Inflammatory macrophage treated with lipopolysaccharide for 1 hour (primary cell): ENCODE results near the gene STK26.
"Not testable (repeated sequence)": the region's sequence is repeated elsewhere in the genome, so short reads cannot be mapped to it uniquely, and the experiment has no call there.

Experiments
- DNase-seq, 2 donors: peaks; one replicate each; pipeline ENCODE4 v3.0.0-alpha.2; 2020 to 2022

Gene STK26

DNA sequence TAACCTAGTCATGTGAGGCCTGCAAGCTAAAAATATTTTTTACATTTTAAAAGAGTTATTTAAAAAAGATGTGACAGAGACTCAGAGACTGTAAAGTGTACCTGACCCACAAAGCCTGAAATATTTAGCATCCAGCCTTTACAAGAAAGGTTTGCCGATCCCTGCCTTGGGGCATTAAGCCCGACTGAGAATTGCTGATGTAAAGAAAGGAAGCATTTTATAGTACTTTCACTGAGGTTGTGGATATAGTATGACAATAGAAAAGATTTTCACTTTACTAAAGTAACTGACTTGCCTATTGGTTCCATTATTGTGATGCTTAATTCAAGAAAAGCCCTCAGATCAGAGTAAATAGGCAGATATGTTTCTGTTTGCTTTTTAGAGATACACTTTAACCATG, 17.0 kb downstream of the STK26 start:
- DNase-seq: no peak

DNA sequence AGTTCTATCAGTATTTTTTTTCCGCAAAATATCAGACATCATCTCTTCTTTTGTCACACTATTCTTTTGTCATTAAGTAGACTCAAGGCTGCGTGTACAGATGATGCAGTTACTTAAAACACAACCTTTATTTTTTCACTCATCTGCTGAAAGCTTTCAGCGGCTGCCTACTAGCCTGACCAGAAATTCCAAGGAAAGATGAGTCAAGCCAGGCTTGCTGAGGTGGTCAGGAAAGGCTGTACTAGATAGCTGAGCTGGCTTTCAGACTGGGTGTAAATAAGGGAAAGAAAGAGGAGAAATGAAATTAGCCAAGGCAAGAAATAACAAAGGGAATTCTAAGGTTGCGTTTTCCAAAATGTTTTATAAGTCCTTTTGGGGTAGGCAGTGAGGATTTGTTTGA, 17.9 kb downstream of the STK26 start:
- DNase-seq: no peak

DNA sequence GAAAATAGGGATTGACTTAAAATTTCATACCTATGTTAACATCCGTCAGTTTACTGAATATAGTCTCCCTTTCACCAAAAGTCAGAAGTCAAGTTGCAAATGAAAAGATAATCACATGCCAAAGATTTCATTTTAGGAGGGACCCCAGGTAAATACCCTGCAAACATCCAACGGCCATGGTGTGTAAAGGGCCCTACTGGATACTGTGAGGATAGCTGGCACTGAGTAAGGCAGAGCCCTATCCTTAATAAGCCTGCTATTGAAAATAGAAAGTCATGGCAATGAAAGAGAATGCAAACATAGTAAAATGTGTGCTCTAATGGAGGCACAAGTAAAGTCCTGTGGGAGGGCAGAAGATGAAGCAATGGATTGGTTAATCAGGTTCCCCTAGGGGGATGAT, 20.9 kb downstream of the STK26 start:
- DNase-seq: no peak

DNA sequence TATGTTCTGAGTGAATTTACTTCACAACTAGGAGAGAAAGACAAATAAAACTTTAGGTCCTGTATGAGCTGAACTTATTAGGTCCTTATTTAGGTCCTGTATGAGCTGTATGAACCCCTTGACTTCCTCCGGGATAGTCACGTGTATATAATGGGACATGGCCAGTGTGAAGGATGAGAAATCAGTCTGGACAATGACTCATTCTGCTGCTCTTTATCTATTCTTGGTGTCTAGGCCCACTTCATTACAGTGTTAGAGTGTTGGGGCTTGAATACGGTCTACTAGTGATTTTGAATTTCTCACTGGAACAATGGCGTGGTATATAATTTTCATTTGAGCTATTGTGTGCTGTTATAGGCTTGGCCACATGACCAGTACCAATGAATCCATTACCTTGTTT, 21.9 kb downstream of the STK26 start:
- peak; percentile 21 to 29 for DNase-seq

DNA sequence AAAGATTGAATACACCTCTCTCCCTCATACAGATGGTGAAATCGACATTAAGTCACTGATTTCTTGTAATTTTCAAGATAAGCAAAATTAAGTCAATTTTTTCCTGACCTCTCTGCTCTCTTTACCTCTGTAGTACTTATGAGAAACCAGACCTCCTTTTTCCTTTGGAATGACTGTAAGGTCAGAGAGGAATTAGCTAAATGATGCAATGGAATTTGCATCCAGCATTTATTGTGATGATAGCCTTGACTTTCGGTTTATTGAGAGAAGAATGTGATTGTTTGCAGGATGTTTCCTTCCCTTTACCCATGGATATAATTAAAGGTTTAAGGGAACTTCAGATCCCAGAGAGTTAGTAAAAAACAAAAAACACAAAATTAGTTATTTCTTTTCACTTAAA, 22.4 kb downstream of the STK26 start:
- no peak for DNase-seq

DNA sequence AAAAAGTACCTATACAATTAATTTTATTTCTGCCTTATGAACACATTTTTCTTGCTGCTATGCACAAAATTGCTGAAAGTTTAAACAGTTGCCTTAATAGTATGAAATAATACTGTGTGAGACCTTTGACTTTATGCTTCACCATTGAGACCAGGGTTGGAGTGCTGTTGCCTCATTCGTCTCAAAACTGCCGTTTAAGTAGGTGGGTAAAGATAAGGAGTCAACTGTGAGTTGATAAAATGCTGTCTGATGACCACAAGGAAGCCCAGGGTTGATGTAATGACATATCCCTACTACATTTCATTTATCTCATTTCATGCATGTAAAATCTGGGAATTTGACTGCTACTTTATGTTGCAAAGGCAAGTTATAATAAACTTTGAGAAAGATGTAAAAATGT, 23.4 kb downstream of the STK26 start:
- no peak for DNase-seq

DNA sequence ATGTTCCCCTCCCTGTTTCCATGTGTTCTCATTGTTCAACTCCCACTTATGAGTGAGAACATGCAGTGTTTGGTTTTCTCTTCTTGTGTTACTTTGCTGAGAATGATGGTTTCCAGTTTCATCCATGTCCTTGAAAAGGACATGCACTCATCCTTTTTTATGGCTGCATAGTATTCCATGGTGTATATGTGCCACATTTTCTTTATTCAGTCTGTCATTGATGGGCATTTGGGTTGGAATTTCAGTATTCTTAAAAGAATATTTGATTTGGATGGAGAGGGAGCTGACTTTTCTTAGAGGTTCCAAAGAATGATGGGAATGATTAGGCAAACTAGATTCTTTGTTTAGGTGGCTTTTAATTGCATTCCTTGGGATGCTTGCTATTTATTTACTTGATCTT, 28.7 kb downstream of the STK26 start:
- DNase-seq: not testable (repeated sequence)

DNA sequence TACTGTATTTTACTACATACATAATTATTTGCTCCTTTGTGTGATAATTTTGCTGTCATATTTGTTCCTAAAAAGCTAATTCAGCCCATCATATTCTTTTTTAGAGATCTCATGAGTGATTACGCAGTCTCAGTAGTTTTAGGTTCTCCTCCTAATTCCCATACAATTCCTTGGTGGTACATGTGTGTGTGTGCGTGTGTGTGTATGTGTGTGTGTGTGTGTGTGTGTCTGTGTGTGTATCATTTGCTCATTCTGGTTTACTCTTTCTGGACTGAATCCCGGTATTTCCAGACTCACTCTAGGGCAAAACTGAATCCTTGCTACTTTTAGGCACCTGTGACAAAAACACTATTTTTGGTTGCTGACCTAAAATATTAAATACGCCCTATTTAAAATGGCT, 34.9 kb downstream of the STK26 start:
- no peak for DNase-seq

DNA sequence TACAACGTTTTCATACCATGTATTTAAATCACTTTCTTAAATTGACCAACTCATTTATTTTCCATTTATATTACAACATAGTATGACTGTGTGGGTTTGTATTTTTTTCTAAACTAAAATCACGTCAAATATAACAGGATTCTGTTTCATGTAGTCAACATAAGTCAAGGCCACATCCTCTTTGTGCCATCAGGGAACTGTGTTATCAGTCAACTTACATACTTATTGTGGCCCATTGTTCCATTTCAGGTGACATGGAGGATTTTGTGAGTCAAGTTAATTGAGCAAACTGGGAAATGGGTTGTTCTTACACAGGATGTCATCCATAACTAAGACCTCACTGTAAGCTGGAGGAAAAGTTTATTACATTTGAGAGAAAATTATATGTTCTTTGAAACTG, 35.9 kb downstream of the STK26 start:
- no peak for DNase-seq

DNA sequence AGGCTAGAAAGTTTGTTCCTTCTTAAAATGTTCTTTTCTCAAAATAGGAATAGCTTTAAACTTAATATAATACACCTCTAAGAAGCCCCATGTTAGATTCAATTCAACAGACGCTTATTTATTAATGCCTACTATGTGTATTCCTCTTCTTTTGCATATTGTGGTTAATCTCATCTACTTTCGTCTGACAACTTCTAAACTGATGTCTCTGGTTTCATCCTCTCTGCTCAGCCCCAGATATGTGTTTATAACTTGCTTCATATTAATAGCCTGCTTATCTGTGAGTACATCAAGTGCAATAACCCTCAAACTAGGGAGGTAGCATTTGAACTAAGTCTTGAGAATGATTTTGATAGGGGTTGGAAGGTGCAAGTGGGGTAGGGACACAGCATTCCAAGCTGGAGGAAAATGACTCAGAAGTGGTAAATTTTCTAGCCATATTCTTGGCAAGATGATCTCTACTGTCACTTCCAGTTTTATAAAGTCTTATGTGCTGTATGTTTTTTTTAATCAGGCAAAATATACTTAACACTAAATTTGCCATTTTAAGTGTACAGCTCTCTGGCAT, 37.0 kb downstream of the STK26 start:
- no peak for DNase-seq

DNA sequence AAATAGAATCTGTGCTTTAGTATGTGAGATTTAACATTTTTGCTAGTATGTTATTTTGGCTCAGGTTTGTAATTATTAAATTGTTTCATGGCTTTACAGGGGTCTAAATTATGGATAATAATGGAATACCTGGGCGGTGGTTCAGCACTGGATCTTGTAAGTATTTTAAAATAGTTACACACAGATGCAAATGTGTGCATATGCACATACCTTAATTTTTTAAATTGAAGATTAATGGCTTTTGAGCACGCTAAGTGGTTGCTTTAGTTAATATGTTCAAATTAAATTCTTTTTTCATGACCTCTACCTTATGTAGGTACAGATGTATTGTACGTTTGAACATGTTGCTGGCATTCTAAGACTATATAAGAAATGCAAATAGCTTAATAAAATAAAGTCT, 40.2 kb downstream of the STK26 start:
- DNase-seq: no peak

DNA sequence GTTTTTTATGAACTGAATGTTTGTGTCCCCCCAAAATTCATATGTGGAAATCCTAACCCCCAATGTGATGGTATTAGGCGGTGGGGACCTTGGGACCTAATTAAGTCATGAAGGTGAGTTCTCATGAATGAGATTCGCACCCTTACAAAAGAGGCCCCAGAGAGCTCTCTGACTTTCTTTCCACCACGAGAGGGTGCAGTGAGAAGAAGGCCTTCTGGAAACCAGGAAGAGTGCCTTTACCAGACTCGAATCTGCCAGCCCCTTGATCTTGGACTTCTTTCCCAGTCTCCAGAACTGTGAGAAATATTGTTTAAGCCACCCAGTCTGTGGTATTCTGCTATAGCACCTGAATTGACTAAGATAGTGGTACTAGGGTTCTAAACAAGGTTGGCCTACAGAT, 40.8 kb downstream of the STK26 start:
- no peak for DNase-seq

DNA sequence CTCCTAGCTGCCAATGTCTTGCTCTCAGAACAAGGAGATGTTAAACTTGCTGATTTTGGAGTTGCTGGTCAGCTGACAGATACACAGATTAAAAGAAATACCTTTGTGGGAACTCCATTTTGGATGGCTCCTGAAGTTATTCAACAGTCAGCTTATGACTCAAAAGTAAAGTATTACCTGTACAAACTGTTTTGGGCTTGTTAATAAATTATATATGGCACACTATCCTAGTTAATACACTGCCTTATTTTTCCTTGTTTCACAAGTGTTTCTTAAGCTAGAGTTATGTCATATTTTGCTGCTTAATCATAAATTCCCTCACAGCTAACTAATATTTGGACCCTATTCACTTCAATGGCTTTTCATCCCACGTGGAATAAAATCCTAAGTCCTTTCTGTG, 45.3 kb downstream of the STK26 start:
- DNase-seq: no peak

DNA sequence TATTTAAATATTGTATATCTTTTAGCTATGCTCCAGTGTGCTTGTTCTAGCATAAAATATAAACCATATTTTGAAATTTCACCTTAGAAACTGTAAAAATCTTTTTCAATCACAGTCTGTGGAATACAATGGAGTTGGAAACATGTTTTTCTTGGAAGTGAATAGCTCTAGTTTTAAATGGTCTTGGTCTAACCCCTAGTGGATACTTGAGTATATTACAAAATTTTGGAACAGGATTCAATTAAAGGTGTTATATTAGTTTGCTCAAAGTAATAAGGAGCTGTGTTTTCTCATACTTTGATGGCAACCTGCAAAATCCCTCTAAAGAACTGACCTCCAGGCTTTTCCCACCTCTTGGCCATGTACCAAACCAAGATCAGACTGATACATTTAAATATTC, 48.2 kb downstream of the STK26 start:
- no peak for DNase-seq

DNA sequence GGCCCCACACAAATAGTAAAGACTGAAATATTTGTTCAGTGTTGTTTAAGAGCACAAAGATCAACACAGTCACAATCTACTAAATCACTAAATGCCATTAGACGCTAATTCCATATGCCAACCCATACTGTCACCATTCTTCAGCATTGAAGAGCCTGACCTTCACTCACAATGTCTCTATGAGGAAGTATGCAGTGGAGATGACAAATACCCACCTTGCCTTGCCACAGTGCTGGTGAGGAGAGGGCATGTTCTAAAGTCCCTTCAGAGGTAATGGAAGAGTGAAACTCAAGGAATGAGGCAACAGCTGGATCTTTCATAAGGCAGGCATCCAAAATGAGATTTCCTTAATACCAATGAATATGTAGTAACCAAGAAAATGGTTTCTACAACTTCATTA, 54.3 kb downstream of the STK26 start:
- DNase-seq: no peak

DNA sequence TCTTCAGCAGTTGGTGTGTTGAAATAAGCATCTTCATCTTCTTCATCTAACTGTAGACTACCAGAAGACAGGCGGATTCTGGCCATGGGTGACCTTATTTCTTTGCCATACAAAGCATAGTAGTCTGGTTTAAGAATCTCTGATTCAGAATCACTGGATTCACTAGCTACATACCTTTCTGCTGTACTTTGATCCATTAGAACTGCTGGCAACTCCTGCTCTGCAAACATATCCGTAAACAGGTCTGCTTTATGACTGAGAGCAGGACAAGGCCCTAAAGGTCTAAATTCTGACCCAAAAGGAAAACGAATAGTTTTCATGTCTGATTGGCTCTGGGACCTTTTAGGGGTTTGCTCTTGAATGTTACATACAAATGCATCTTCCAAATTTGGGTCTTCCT, 54.8 kb downstream of the STK26 start:
- DNase-seq: no peak

DNA sequence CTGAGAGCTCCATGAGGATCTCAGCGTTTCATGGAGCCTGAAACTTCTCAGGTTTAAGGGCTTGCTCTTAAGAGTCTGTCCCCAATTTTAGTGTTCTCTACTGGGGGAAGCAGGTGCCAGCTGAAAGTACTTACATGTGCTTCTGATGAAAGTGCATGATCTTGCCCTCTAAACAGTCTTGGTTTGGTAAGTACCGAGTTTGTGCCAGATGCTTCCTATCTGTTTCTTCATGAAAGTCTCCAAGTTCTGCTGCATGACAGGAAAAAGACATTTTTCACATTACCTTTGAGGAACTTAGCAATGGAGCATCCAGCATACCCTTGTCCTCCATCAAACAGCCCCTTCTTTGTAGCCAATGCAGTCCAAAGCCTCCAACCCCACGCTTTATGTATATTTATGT, 62.7 kb downstream of the STK26 start:
- no peak for DNase-seq

DNA sequence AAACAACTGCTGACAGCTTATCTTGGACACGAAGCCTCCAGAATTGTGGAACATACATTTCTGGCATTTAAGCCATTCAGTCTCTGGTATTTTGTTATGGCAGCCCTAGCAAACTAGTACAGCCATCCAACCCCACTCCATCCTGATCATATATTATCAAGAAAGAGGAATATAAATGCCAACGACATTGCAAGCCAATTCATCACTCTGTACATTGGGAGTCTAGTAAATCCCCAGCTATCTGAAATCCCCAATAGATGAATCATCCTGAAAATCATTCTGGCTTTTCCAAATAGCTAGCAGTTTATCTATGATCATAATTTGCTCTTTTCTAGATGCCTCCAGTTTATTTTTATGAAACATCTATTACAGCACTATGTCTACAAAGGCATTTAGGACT, 63.6 kb downstream of the STK26 start:
- DNase-seq: peak; percentile 40 to 56

DNA sequence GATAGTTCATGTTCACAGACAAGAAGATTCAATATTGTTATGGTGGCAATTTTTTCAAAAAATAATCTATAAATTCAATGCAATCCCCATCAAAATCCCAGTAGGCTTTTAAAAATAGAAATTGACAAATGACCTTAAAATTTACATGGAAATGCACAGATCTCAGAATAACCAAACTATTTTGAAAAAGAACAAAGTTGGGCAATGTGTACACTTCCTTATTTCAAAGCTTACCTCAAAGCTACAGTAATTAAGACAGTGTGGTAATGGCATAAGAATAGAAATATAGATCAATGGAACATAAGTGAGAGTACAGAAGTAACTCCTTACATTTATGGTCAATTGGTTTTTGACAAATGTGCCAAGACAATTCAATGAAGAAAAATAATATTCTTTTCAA, 65.8 kb downstream of the STK26 start:
- DNase-seq: peak; percentile 68 to 82

DNA sequence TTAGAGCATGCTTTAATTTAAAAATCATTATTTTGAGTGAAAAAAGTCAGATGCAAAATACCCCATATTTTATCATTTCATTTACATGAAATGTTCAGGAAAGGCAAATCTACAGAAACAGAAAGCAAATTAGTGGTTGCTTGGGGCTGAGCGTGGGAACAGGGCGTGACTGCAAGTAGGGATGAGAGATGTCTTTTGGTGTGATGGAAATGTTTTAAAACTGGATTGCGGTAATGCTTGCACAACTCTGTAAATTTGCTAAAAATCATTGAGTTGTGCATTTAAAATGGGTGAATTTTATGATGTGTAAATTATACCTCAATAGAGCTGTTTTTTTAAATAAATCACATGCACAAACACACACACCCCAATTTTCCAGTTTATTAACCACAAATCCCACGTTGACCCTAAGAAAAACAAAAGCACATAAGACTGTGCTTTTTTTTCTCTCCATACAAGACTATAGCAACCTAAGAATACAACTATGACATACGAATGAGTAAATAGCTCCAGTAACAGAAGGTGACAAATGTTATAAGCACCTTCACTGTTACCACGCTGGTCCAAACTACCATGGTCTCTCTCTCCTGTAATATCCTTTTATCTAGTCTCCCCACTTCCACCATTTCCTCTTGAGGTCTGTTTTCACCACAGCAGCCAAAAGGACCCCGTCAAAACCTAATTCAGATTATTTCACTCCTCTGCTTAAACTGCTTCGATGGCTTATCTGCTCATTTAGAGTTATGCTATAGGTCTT, 67.5 kb downstream of the STK26 start:
- peak; percentile 80 to 89 for DNase-seq

DNA sequence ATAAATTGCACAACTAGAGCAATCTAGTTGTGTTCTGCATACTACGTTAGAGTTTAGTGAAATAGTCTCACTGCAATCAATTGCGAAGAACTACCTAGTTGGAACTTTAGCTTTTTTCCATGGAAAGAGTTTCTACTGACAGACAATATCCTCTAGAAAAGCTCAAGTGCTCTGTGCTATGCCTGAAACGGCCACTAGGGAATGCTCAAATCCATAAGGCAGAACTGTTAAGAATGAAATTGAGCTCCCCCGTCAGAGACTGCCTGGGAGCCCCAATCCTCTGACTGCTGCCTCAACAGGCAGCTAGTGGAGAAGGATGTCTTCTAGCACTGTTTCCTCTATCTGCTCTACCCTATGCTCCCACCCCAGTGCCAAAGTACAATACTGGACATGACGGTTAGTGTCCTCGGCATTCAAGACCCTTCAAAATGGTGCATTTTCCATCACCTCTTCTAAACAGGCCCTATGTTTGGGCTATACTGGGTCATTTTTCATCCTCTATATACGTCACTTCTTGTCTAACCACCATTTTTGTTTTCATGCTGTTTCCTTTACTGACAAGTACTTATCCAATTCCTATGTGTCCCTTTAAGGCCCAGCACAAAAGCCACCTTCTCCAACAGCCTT, 69.5 kb downstream of the STK26 start:
- peak; percentile 63 to 80 for DNase-seq

DNA sequence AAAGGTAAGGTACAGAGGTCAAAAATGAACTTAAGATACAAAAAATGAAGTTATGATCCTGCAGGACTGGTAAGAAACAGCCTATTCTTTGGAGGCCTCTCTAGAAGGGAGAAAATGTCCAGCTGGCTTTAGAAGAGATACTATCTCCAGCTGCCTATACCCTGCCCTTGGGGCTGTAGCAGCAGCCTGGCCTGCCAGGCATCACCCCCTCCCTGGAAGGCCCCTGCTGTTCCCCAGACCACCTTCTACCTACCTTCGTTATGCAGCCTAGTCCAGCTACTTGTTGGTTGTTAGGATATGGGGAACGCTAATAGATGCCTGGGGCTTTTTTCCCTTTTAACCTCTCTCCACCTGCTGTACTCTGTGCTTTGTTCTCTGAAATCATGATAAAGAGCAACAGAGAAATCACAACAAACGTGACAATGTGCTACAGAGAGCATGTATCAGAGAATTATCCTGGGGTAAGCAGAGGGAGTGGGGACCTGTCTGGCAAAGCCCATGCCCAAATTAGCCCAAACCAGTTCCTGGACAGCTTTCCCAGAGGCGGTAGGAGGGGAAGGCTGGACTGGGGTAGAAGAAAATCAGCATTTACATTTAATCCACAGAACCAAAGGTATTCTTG, 70.2 kb downstream of the STK26 start:
- no peak for DNase-seq

DNA sequence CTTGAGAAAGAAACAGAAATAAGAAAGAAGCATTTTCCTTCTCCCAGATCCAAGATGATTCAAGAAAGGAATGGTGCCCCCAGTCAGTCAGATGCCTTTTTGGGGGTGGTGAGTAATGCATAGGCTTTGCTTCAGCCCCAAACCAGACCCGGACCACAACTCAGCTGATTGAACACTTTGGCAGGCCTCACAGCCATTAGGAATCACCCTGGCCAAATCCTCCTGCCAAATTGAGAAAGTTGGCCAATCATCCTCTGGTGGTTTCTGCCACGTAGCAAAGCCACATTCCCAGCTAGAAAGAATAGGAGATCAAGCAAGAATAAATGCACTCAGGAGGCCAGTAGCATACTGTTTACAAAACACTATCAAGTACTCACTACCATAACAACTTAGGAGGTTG, 71.1 kb downstream of the STK26 start:
- no peak for DNase-seq

DNA sequence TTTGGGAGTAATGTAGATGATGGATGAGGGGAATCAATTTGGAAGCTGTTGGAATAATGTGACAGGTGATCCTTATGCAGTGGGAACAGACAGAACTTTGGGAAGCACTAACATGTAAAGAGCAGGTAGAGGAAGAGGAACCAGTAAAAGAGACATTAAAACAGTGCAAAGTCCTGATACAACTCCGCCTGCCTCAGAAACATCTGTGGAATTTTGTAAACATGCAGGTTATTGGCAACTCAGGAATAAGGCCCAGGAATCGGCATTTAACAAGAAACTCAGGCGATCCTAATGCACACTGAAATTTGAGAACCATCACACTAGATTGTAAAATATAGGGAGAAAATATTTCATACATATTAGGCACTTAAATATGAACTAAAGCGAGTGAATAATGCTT, 75.6 kb downstream of the STK26 start:
- DNase-seq: not testable (repeated sequence)
